Activated T-cell treated with anti-CD3 and anti-CD28 coated beads, Interleukin-2, amount 50 U/mL, for 24 hours (primary cell): ENCODE results near the gene CDHR2.
"Not testable (repeated sequence)": the region's sequence is repeated elsewhere in the genome, so short reads cannot be mapped to it uniquely, and the experiment has no call there.

Experiments used
- DNase-seq: peaks from one replicate; pipeline ENCODE4 v3.0.0-alpha.2; 2020
- H3K27ac Mint-ChIP-seq: 2 replicates; pipeline ENCODE4 v1.8.0; 2020; ENCODE audit warnings: mild to moderate bottlenecking, mixed read lengths
- H3K27me3 Mint-ChIP-seq: 2 replicates; pipeline ENCODE4 v1.8.0; 2020; ENCODE audit warnings: mixed read lengths
- H3K36me3 Mint-ChIP-seq: 2 replicates; pipeline ENCODE4 v1.8.0; 2020; ENCODE audit warnings: low read depth, mixed read lengths
- H3K4me1 Mint-ChIP-seq: 2 replicates; pipeline ENCODE4 v1.8.0; 2020; ENCODE audit warnings: low read depth, mixed read lengths
- H3K4me3 Mint-ChIP-seq: 2 replicates; pipeline ENCODE4 v1.8.0; 2020; ENCODE audit warnings: mild to moderate bottlenecking, moderate library complexity, mixed read lengths
- H3K9me3 Mint-ChIP-seq: 2 replicates; pipeline ENCODE4 v1.8.0; 2020; ENCODE audit warnings: mixed read lengths

The CDHR2 gene

DNA sequence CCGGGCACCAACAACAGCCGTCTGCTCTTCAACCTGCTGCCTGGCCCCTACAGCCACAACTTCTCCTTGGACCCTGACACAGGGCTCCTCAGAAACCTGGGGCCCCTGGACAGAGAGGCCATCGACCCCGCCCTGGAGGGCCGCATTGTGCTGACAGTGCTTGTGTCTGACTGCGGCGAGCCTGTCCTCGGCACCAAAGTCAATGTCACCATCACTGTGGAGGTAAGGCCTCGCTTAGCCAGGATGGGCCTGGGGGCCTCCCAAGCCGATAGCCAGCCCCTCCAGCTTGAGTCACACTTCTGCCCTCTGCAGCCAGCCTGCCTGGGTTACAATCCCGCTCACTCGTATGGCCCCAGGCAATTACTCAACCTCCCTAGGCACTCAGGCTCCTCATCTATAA lies 32.2 kb downstream of the CDHR2 start:
- H3K4me3 Mint-ChIP-seq: no peak overlapping the region
- H3K36me3 Mint-ChIP-seq: no peaks in the 10 kb centered on the region
- H3K9me3 Mint-ChIP-seq: peaks cover 6% of the 10 kb centered on the region
- H3K4me1 Mint-ChIP-seq: no peaks in the 10 kb centered on the region
- H3K27me3 Mint-ChIP-seq: no peaks in the 10 kb centered on the region
- no peak for DNase-seq
- H3K27ac Mint-ChIP-seq: no peak overlapping the region

GRCh38 chr5:176583076-176583475 lies 33.9 kb downstream of the CDHR2 start:
- no peak overlapping the region for H3K4me3 Mint-ChIP-seq
- no peak for DNase-seq

GRCh38 chr5:176587398-176587797 lies 38.3 kb downstream of the CDHR2 start:
- Mint-ChIP-seq H3K36me3 (no peaks in the 10 kb centered on the region), H3K4me1 (no peaks in the 10 kb centered on the region), H3K4me3 (no peak overlapping the region), H3K9me3 (peaks cover 6% of the 10 kb centered on the region), H3K27me3 (no peaks in the 10 kb centered on the region), H3K27ac (no peak overlapping the region)
- DNase-seq: no peak

More at GRCh38 chr5:176583076-176583475, 33.9 kb downstream of the CDHR2 start:
- H3K36me3 Mint-ChIP-seq: no peaks in the 10 kb centered on the region
- H3K27ac Mint-ChIP-seq: no peak overlapping the region
- H3K27me3 Mint-ChIP-seq: no peaks in the 10 kb centered on the region
- peaks cover 6% of the 10 kb centered on the region for H3K9me3 Mint-ChIP-seq
- H3K4me1 Mint-ChIP-seq: no peaks in the 10 kb centered on the region

DNA sequence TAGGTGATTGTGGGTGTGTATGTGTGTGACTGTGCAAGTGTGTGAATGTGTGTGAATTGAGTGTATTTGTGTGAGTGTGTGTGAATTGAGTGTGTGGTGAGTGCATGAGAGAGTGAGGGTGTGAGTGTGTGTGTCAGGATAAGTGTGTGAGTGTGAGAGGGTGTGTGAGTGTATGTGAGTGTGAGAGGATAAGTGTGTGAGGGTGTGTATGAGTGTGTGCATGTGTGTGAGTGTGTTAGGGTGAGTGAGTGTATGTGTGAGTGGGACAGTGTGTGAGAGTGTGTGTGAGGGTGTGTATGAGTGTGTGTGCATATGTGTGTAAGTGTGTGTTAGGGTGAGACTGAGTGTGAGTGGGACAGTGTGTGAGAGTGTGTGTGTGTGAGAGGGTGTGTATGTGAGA lies 39.2 kb downstream of the CDHR2 start:
- H3K27ac Mint-ChIP-seq: no peak overlapping the region
- H3K36me3 Mint-ChIP-seq: no peaks in the 10 kb centered on the region
- DNase-seq: no peak
- H3K4me3 Mint-ChIP-seq: no peak overlapping the region
- H3K9me3 Mint-ChIP-seq: peaks cover 6% of the 10 kb centered on the region
- H3K27me3 Mint-ChIP-seq: no peaks in the 10 kb centered on the region
- H3K4me1 Mint-ChIP-seq: no peaks in the 10 kb centered on the region

DNA sequence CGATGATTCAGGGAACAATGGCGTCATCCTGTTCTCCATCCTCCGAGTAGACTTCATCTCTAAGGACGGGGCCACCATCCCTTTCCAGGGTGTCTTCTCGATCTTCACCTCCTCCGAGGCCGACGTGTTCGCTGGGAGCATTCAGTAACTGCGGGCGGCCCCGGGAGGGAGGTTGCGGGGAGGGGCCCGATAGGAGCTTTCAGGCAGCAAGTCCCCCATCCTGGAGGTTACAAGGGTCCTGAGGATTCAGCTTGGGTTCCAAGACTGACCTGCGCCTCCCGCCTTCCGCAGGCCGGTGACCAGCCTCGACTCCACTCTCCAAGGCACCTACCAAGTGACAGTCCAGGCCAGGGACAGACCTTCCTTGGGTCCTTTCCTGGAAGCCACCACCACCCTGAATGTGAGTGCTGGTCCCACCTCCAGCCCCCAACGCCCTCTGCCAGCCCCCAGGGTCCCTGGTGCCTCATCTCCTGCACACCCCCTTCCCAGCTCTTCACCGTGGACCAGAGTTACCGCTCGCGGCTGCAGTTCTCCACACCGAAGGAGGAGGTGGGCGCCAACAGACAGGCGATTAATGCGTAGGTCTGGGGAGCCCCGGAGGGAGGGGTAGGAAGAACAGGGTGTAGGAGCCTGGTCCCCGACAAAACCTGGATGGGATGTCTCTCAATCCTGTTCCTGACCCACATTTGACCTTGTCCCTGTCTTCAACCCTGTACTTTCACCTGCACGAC lies 40.1 kb downstream of the CDHR2 start:
- H3K9me3 Mint-ChIP-seq: peaks cover 6% of the 10 kb centered on the region
- no peaks in the 10 kb centered on the region for H3K4me1 Mint-ChIP-seq
- H3K27ac Mint-ChIP-seq: no peak overlapping the region
- H3K4me3 Mint-ChIP-seq: no peak overlapping the region
- H3K27me3 Mint-ChIP-seq: no peaks in the 10 kb centered on the region
- no peak for DNase-seq
- H3K36me3 Mint-ChIP-seq: no peaks in the 10 kb centered on the region

GRCh38 chr5:176590035-176590717 lies 41.0 kb downstream of the CDHR2 start:
- no peak for DNase-seq
- Mint-ChIP-seq H3K27ac (no peak overlapping the region), H3K4me3 (no peak overlapping the region)

GRCh38 chr5:176591667-176592066 lies 42.5 kb downstream of the CDHR2 start:
- not testable (repeated sequence) for H3K27me3 Mint-ChIP-seq, DNase-seq, H3K4me3 Mint-ChIP-seq, H3K36me3 Mint-ChIP-seq, H3K9me3 Mint-ChIP-seq, H3K27ac Mint-ChIP-seq, H3K4me1 Mint-ChIP-seq

More at GRCh38 chr5:176590035-176590717, 41.0 kb downstream of the CDHR2 start:
- Mint-ChIP-seq H3K4me1 (no peaks in the 10 kb centered on the region), H3K9me3 (peaks cover 4% of the 10 kb centered on the region), H3K27me3 (no peaks in the 10 kb centered on the region), H3K36me3 (no peaks in the 10 kb centered on the region)

DNA sequence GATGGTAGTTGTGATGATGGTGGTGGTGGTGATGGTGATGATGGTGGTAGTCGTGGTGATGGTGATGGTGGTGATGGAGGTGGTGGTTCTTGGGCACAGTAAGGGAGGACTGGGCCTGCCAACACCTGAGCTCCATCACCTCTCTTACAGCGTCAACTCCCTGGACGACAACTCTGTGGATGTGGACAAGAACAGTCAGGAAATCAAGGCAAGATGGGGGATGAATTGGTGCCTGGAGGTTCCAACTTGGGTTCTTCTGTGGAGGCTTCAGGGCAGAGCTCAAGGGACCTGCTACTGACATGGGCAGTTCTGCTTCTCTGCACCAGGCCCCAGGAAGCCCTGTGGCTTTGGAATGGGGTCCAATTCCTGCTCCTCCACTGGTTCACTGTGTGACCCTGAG lies 43.4 kb downstream of the CDHR2 start:
- no peaks in the 10 kb centered on the region for H3K9me3 Mint-ChIP-seq
- no peak overlapping the region for H3K27ac Mint-ChIP-seq
- no peaks in the 10 kb centered on the region for H3K27me3 Mint-ChIP-seq
- no peak for DNase-seq
- H3K36me3 Mint-ChIP-seq: no peaks in the 10 kb centered on the region
- no peak overlapping the region for H3K4me3 Mint-ChIP-seq
- H3K4me1 Mint-ChIP-seq: peaks cover 8% of the 10 kb centered on the region

- Mint-ChIP-seq H3K36me3 (no peaks in the 10 kb centered on the region), H3K27ac (no peak overlapping the region), H3K9me3 (no peaks in the 10 kb centered on the region), H3K27me3 (no peaks in the 10 kb centered on the region), H3K4me3 (no peak overlapping the region), H3K4me1 (peaks cover 8% of the 10 kb centered on the region)
- no peak for DNase-seq
These were observed 44.2 kb downstream of the CDHR2 start for GRCh38 chr5:176593273-176593869.

DNA sequence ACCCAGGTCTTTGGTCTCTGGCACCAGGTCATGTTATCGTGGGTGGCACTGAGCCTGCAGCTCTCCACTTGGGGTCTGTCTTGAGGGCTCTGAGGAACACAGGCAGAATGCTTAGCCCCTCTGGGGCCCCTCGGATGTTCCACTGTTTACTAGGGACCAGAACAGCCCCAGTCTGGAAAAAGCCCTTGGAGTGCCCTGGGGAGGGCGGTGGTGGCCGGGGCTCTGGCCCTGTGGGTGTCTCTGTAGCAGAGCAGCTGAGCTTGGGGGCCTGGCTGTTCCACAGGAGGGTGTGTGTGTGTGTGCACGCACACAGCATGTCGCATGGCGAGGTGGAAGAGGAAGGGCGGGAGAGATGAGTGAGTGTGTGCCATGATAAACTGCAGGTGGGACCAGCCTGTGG lies 45.4 kb downstream of the CDHR2 start:
- H3K4me1 Mint-ChIP-seq: peaks cover 8% of the 10 kb centered on the region
- H3K27me3 Mint-ChIP-seq: peaks cover 3% of the 10 kb centered on the region
- no peaks in the 10 kb centered on the region for H3K9me3 Mint-ChIP-seq
- H3K36me3 Mint-ChIP-seq: no peaks in the 10 kb centered on the region
- H3K27ac Mint-ChIP-seq: no peak overlapping the region
- H3K4me3 Mint-ChIP-seq: no peak overlapping the region
- DNase-seq: no peak

GRCh38 chr5:176595386-176595943 lies 46.3 kb downstream of the CDHR2 start:
- no peaks in the 10 kb centered on the region for H3K36me3 Mint-ChIP-seq
- no peak overlapping the region for H3K4me3 Mint-ChIP-seq
- H3K9me3 Mint-ChIP-seq: no peaks in the 10 kb centered on the region
- H3K4me1 Mint-ChIP-seq: peaks cover 12% of the 10 kb centered on the region
- DNase-seq: no peak
- H3K27ac Mint-ChIP-seq: no peak overlapping the region
- peaks cover 3% of the 10 kb centered on the region for H3K27me3 Mint-ChIP-seq

GRCh38 chr5:176596069-176596644 lies 47.0 kb downstream of the CDHR2 start:
- Mint-ChIP-seq H3K36me3 (no peaks in the 10 kb centered on the region), H3K4me3 (peak overlapping the region; percentile 66), H3K27me3 (peaks cover 3% of the 10 kb centered on the region), H3K27ac (peak overlapping the region; percentile 38), H3K4me1 (peaks cover 12% of the 10 kb centered on the region), H3K9me3 (no peaks in the 10 kb centered on the region)
- no peak for DNase-seq

GRCh38 chr5:176596689-176597416 lies 47.7 kb downstream of the CDHR2 start:
- DNase-seq: peak; percentile 81
- H3K4me1 Mint-ChIP-seq: peaks cover 12% of the 10 kb centered on the region
- H3K27me3 Mint-ChIP-seq: peaks cover 3% of the 10 kb centered on the region
- no peaks in the 10 kb centered on the region for H3K9me3 Mint-ChIP-seq
- H3K36me3 Mint-ChIP-seq: no peaks in the 10 kb centered on the region
- H3K4me3 Mint-ChIP-seq: peak overlapping the region; percentile 66
- H3K27ac Mint-ChIP-seq: peak overlapping the region; percentile 38
